MM.1S (cell line): ENCODE results near the gene TBX5.

Experiments
- DNase-seq: peaks from one replicate; pipeline ENCODE4 v3.0.0-alpha.2; 2015
- H2AFZ ChIP-seq: fragments of 300-600 bp; sonication (generic); 2 replicates; pipeline ENCODE4 v1.6.0; 2016; ENCODE audit warnings: antibody characterized with exemption, low read length
- H3F3A ChIP-seq: fragments of 300-600 bp; sonication (generic); 2 replicates; pipeline ENCODE4 v1.6.1; 2016; ENCODE audit warnings: mild to moderate bottlenecking, antibody characterized with exemption, low read length, moderate library complexity, mixed read lengths; ENCODE audit not compliant: insufficient read depth
- H3K27ac ChIP-seq: fragments of 300-600 bp; sonication (generic); 2 replicates; pipeline ENCODE4 v1.5.1; 2016; ENCODE audit warnings: mild to moderate bottlenecking, low read length
- H3K27me3 ChIP-seq: fragments of 300-600 bp; sonication (generic); replicated peaks from 2 replicates; pipeline ENCODE4 v1.6.0; 2016; ENCODE audit warnings: low read length; ENCODE audit not compliant: insufficient read depth
- H3K36me3 ChIP-seq: fragments of 300-600 bp; sonication (generic); replicated peaks from 2 replicates; pipeline ENCODE4 v1.6.1; 2016; ENCODE audit warnings: mild to moderate bottlenecking, low read length, mixed read lengths; ENCODE audit not compliant: insufficient read depth
- H3K4me1 ChIP-seq: fragments of 300-600 bp; sonication (generic); 2 replicates; pipeline ENCODE4 v1.6.1; 2016; ENCODE audit warnings: low read length, mixed read lengths
- H3K4me2 ChIP-seq: fragments of 300-600 bp; sonication (generic); 2 replicates; pipeline ENCODE4 v1.6.0; 2016; ENCODE audit warnings: low read depth, low read length
- H3K4me3 ChIP-seq: fragments of 300-600 bp; sonication (generic); 2 replicates; pipeline ENCODE4 v1.5.1; 2016; ENCODE audit warnings: low read length, mixed read lengths
- H3K79me2 ChIP-seq: fragments of 300-600 bp; sonication (generic); 2 replicates; pipeline ENCODE4 v1.6.1; 2016; ENCODE audit warnings: mixed run types, low read length, mixed read lengths
- H3K9ac ChIP-seq: fragments of 300-600 bp; sonication (generic); 2 replicates; pipeline ENCODE4 v1.6.1; 2016; ENCODE audit warnings: low read length, mixed read lengths
- H3K9me2 ChIP-seq: fragments of 300-600 bp; sonication (generic); replicated peaks from 2 replicates; pipeline ENCODE4 v1.6.1; 2016; ENCODE audit warnings: mild to moderate bottlenecking, low read length, mixed read lengths; ENCODE audit not compliant: insufficient read depth
- H3K9me3 ChIP-seq: fragments of 300-600 bp; sonication (generic); replicated peaks from 2 replicates; pipeline ENCODE4 v1.6.1; 2016; ENCODE audit warnings: mild to moderate bottlenecking, low read length, mixed read lengths; ENCODE audit not compliant: insufficient read depth
- H4K20me1 ChIP-seq: fragments of 300-600 bp; sonication (generic); 2 replicates; pipeline ENCODE4 v1.6.1; 2016; ENCODE audit warnings: mild to moderate bottlenecking, low read length, moderate library complexity, mixed read lengths; ENCODE audit not compliant: insufficient read depth
- EZH2 ChIP-seq: fragments of 300-600 bp; sonication (generic); optimal IDR thresholded peaks from 2 replicates; pipeline ENCODE3; 2017; ENCODE audit warnings: low read depth, mild to moderate bottlenecking, antibody characterized with exemption, low read length, mixed read lengths
- EZH2phosphoT487 ChIP-seq: fragments of 300-600 bp; sonication (generic); IDR thresholded peaks from 2 replicates; pipeline ENCODE4 v1.6.1; 2018; ENCODE audit warnings: antibody characterized with exemption, low read length
- TF ChIP-seq, protein P1 (sequence below): fragments of 300-600 bp; sonication (generic); IDR thresholded peaks from 2 replicates; pipeline ENCODE4 v1.5.1; 2016; ENCODE audit warnings: antibody characterized with exemption, low read length, mixed read lengths

The TBX5 gene

GRCh38 chr12:114441039-114441383 is 35.1 kb upstream of the TBX5 start:
- H2AFZ ChIP-seq = no peak overlapping the region
- H3K27me3 ChIP-seq = no peaks in the 10 kb centered on the region; the same call in 1 of the 2 replicates
- no peaks in the 10 kb centered on the region for H3K36me3 ChIP-seq
- no peaks in the 10 kb centered on the region for H4K20me1 ChIP-seq
- H3K79me2 ChIP-seq = no peaks in the 10 kb centered on the region
- no peak for DNase-seq
- no peak overlapping the region for H3K4me2 ChIP-seq
- H3F3A ChIP-seq = no peaks in the 10 kb centered on the region
- no peak overlapping the region for H3K9ac ChIP-seq
- no peaks in the 10 kb centered on the region for H3K9me2 ChIP-seq
- H3K9me3 ChIP-seq = no peaks in the 10 kb centered on the region
- no peaks in the 10 kb centered on the region for H3K4me1 ChIP-seq
- no peak overlapping the region for H3K27ac ChIP-seq
- no peak for TF ChIP-seq EZH2
- TF ChIP-seq, protein P1, sequence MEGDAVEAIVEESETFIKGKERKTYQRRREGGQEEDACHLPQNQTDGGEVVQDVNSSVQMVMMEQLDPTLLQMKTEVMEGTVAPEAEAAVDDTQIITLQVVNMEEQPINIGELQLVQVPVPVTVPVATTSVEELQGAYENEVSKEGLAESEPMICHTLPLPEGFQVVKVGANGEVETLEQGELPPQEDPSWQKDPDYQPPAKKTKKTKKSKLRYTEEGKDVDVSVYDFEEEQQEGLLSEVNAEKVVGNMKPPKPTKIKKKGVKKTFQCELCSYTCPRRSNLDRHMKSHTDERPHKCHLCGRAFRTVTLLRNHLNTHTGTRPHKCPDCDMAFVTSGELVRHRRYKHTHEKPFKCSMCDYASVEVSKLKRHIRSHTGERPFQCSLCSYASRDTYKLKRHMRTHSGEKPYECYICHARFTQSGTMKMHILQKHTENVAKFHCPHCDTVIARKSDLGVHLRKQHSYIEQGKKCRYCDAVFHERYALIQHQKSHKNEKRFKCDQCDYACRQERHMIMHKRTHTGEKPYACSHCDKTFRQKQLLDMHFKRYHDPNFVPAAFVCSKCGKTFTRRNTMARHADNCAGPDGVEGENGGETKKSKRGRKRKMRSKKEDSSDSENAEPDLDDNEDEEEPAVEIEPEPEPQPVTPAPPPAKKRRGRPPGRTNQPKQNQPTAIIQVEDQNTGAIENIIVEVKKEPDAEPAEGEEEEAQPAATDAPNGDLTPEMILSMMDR = no peak
- no peak for TF ChIP-seq EZH2phosphoT487
- no peak overlapping the region for H3K4me3 ChIP-seq

- H3K79me2 ChIP-seq = no peaks in the 10 kb centered on the region
- no peak overlapping the region for H3K27ac ChIP-seq
- H4K20me1 ChIP-seq = no peaks in the 10 kb centered on the region
- no peaks in the 10 kb centered on the region for H3F3A ChIP-seq
- H3K4me2 ChIP-seq = no peak overlapping the region
- no peaks in the 10 kb centered on the region; the same call in 1 of the 2 replicates for H3K27me3 ChIP-seq
- H3K4me1 ChIP-seq = no peaks in the 10 kb centered on the region
- no peak overlapping the region for H3K9ac ChIP-seq
- no peaks in the 10 kb centered on the region for H3K9me2 ChIP-seq
- TF ChIP-seq EZH2 (no peak), EZH2phosphoT487 (no peak)
- TF ChIP-seq, protein P1 = no peak
- no peak overlapping the region for H3K4me3 ChIP-seq
- H3K9me3 ChIP-seq = no peaks in the 10 kb centered on the region
- H2AFZ ChIP-seq = no peak overlapping the region
- DNase-seq = no peak
- no peaks in the 10 kb centered on the region for H3K36me3 ChIP-seq
Measured at GRCh38 chr12:114440270-114441038, 34.5 kb upstream of the TBX5 start.

DNA sequence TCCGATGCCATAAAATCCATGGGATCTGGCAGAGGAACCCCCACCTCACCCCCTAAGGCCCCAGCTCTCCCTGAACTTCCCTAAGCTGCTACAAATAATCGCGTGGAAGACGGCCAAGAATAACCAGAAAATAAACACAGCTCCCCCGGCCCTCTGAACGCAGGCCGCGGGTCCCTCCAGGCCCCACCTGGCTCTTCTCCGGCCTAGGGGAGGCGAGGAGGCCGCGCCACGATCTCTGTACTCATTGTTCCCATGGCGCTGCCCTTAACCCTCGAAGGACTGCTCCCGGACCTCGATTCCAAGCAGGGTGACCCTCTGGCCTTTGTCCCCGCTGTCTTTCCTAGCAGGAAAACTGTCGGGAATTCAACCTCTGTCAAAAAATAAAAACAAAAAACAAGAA is 33.9 kb upstream of the TBX5 start:
- H3K9me3 ChIP-seq = no peaks in the 10 kb centered on the region
- no peak overlapping the region for H3K4me3 ChIP-seq
- no peaks in the 10 kb centered on the region; the same call in 1 of the 2 replicates for H3K27me3 ChIP-seq
- H3K4me2 ChIP-seq = no peak overlapping the region
- H2AFZ ChIP-seq = no peak overlapping the region
- no peaks in the 10 kb centered on the region for H4K20me1 ChIP-seq
- H3F3A ChIP-seq = no peaks in the 10 kb centered on the region
- no peak for DNase-seq
- H3K27ac ChIP-seq = no peak overlapping the region
- TF ChIP-seq EZH2phosphoT487 = no peak
- no peak for TF ChIP-seq EZH2
- TF ChIP-seq, protein P1 = no peak
- H3K4me1 ChIP-seq = no peaks in the 10 kb centered on the region
- no peaks in the 10 kb centered on the region for H3K36me3 ChIP-seq
- no peaks in the 10 kb centered on the region for H3K9me2 ChIP-seq
- H3K9ac ChIP-seq = no peak overlapping the region
- H3K79me2 ChIP-seq = no peaks in the 10 kb centered on the region
